GM12878 (cell line): Measurements from ENCODE around the gene GPC6. TPM values are rescaled to one million over a fixed set of nuclear protein-coding genes. Genes with fewer than 3 reads are reported as not detected.

ENCODE experiments used
- ATAC-seq: fragments of 200-7000 bp; cut with Tn5 transposase; 3 replicates; pipeline ENCODE4 v1.9.1; 2020; ENCODE audit warnings: mild to moderate bottlenecking, moderate library complexity
- BruUV-seq: library from RNA; stranded (reverse); fragments of 400-500 nt; replicated peaks from 2 replicates; lab custom pipeline; 2021; lab: Mats Ljungman, UMichigan
- CTCF ChIA-PET: fragments of 300-600 bp; sonication (Branson Sonifier 250); formaldehyde crosslinking; extraction: SDS; loops from one replicate; lab custom pipeline; 2021; ENCODE audit warnings: inconsistent platforms; lab: Yijun Ruan, JAX
- POLR2A ChIA-PET: fragments of 350-600 bp; formaldehyde crosslinking; extraction: SDS; loops from one replicate; lab custom pipeline; 2021; ENCODE audit warnings: inconsistent platforms; lab: Charles Lee
- RAD21 ChIA-PET: fragments of 300-600 bp; sonication (Branson Sonifier 250); formaldehyde crosslinking; loops from one replicate; lab custom pipeline; 2023; ENCODE audit warnings: antibody characterized with exemption; ENCODE audit not compliant: unreplicated experiment; lab: Charles Lee
- SMC1A ChIA-PET: fragments of 300-600 bp; sonication (Branson Sonifier 250); formaldehyde crosslinking; loops from one replicate; lab custom pipeline; 2023; ENCODE audit not compliant: unreplicated experiment, uncharacterized antibody; lab: Charles Lee
- DNase-seq: peaks from one replicate; pipeline ENCODE4 v3.0.0-alpha.2; 2011; ENCODE audit warnings: low read depth, low spot score
- FAIRE-seq: peaks from 3 replicates; lab custom pipeline; 2011; peaks lifted over from hg19 to GRCh38; lab: Jason Lieb, UNC
- H2AFZ ChIP-seq: 2 replicates; pipeline ENCODE4 v1.6.0; 2011; ENCODE audit warnings: low read depth, low read length, control low read depth; ENCODE audit not compliant: control insufficient read depth
- H3K27ac ChIP-seq: 2 replicates; pipeline ENCODE4 v1.5.1; 2011; ENCODE audit warnings: control low read depth; ENCODE audit not compliant: control insufficient read depth, insufficient read depth
- H3K27me3 ChIP-seq, 2 experiments: replicated peaks in 1 of 2; 2 replicates each; pipeline versions ENCODE4 v1.6.0 to v1.6.1; 2011; ENCODE audit warnings: low read length in 1 of 2; ENCODE audit not compliant: control insufficient read depth in 2 of 2, insufficient read depth in 2 of 2
- H3K36me3 ChIP-seq, 2 experiments: 2 replicates each; pipeline ENCODE4 v1.5.1; 2011; ENCODE audit warnings: low read length in 1 of 2; ENCODE audit not compliant: control insufficient read depth in 2 of 2, insufficient read depth in 2 of 2
- H3K4me1 ChIP-seq: 2 replicates; pipeline ENCODE4 v1.6.1; 2011; ENCODE audit warnings: mild to moderate bottlenecking, low read length, moderate library complexity, mixed read lengths; ENCODE audit not compliant: control insufficient read depth, insufficient read depth
- H3K4me2 ChIP-seq: 2 replicates; pipeline ENCODE4 v1.6.0; 2011; ENCODE audit warnings: control low read depth; ENCODE audit not compliant: control insufficient read depth, insufficient read depth
- H3K4me3 ChIP-seq: fragments of 200-600 bp; sonication (generic); 2 replicates; pipeline ENCODE4 v1.5.1; 2016
- H3K79me2 ChIP-seq: 2 replicates; pipeline ENCODE4 v1.6.0; 2011; ENCODE audit warnings: low read length; ENCODE audit not compliant: control insufficient read depth, insufficient read depth
- H3K9ac ChIP-seq: 2 replicates; pipeline ENCODE4 v1.8.0; 2011; ENCODE audit warnings: low read length, control low read depth, mixed read lengths; ENCODE audit not compliant: control insufficient read depth, insufficient read depth
- H3K9me3 ChIP-seq: replicated peaks from 3 replicates; pipeline ENCODE4 v1.5.1; 2011; ENCODE audit warnings: mild to moderate bottlenecking, low read length; ENCODE audit not compliant: control insufficient read depth, insufficient read depth
- H4K20me1 ChIP-seq: 2 replicates; pipeline ENCODE4 v1.6.0; 2011; ENCODE audit not compliant: control insufficient read depth, insufficient read depth
- CHD4 ChIP-seq: fragments of 200-600 bp; sonication (generic); IDR thresholded peaks from 2 replicates; pipeline ENCODE4 v1.6.1; 2016; ENCODE audit warnings: mild to moderate bottlenecking
- FOS ChIP-seq: IDR thresholded peaks from 3 replicates; pipeline ENCODE4 v1.6.1; 2011; ENCODE audit warnings: borderline replicate concordance; ENCODE audit not compliant: insufficient read length; ENCODE audit errors: extremely low read depth
- IRF4 ChIP-seq: IDR thresholded peaks from 2 replicates; pipeline ENCODE4 v1.6.1; 2011; ENCODE audit warnings: low read depth, low read length
- LARP7 ChIP-seq: fragments of 450-650 bp; IDR thresholded peaks from 2 replicates; pipeline ENCODE4 v1.6.1; 2017; ENCODE audit warnings: mild to moderate bottlenecking
- MYB ChIP-seq: fragments of 150-350 bp; IDR thresholded peaks from 2 replicates; pipeline ENCODE4 v1.6.1; 2014; ENCODE audit warnings: mild to moderate bottlenecking, low read depth, low read length, borderline replicate concordance
- RBBP5 ChIP-seq: fragments of 200-600 bp; sonication (generic); conservative IDR thresholded peaks from 2 replicates; pipeline ENCODE4 v1.6.1; 2016
- ZZZ3 ChIP-seq: IDR thresholded peaks from 2 replicates; pipeline ENCODE4 v1.6.1; 2011; ENCODE audit warnings: low read depth; ENCODE audit not compliant: control insufficient read depth, insufficient read length
- WGBS: methylation state at CpG from one replicate; pipeline ENCODE4 v1.1.6; 2016; ENCODE audit warnings: low lambda C conversion rate; ENCODE audit not compliant: insufficient replicate concordance, insufficient coverage; ENCODE audit errors: missing lambda C conversion rate; 5-methylcytosine and 5-hydroxymethylcytosine counted together
- in situ Hi-C: fragments of 300-500 bp; cut with MboI; formaldehyde crosslinking; loops from 9 replicates; pipeline ENCODE4 v1.14.3; 2018; ENCODE audit warnings: mixed read lengths
- intact Hi-C: fragments of 100-400 bp; cut with micrococcal nuclease; formaldehyde crosslinking; loops from one replicate; pipeline ENCODE4 v1.14.2; 2022; ENCODE audit not compliant: unreplicated experiment
- polyA plus RNA-seq, 11 experiments: library from polyadenylated mRNA; depleted of rRNA in 4 of 11; unstranded in 6 of 11; stranded (reverse) in 5 of 11; fragments of >200 nt; fragmentation: Nextera tagmentation in 4 of 11; fragmentation: Illumina TruSeq in 1 of 11; extraction: Ambion mirVana in 4 of 11; extraction: Trizol in 1 of 11; gene quantifications; 1 replicate in 1 of 11; 2 replicates in 10 of 11; pipeline versions ENCODE4 v1.2.1 to v1.2.3, GENCODE V29; 2011 to 2016; ENCODE audit warnings: inconsistent platforms in 2 of 11, missing spikeins in 2 of 11, low read depth in 1 of 11
- total RNA-seq, 4 experiments: library from RNA; depleted of rRNA in 3 of 4; stranded (reverse); fragments of >200 nt in 3 of 4; fragmentation: Illumina TruSeq in 1 of 4; extraction: Trizol in 1 of 4; gene quantifications; 2 replicates each; pipeline versions ENCODE4 v1.2.1 to v1.2.3, GENCODE V29; 2013 to 2021
- TF ChIP-seq, protein P1 (sequence below): fragments of 450-650 bp; IDR thresholded peaks from 2 replicates; pipeline ENCODE4 v1.6.1; 2017; ENCODE audit warnings: mild to moderate bottlenecking, moderate library complexity
- TF ChIP-seq, protein P2 (sequence below): fragments of 450-650 bp; IDR thresholded peaks from 2 replicates; pipeline ENCODE4 v1.6.1; 2017; ENCODE audit warnings: borderline replicate concordance
- TF ChIP-seq, protein P3 (sequence below): fragments of 450-650 bp; IDR thresholded peaks from 2 replicates; pipeline ENCODE4 v1.6.1; 2017; ENCODE audit warnings: antibody characterized with exemption, mild to moderate bottlenecking, moderate library complexity
- TF ChIP-seq, protein P4 (sequence below): fragments of 450-650 bp; IDR thresholded peaks from 2 replicates; pipeline ENCODE4 v1.6.1; 2018; ENCODE audit warnings: mild to moderate bottlenecking, low read depth, moderate library complexity; ENCODE audit not compliant: partially characterized antibody

GPC6 gene
- total and polyA plus RNA-seq, 10 of the 15 experiments (the other 5 are each of a cell fraction or from before 2014, with no cell fraction given), result 0.03 to 0.04 (median 0.03) TPM; not detected in 7

DNA sequence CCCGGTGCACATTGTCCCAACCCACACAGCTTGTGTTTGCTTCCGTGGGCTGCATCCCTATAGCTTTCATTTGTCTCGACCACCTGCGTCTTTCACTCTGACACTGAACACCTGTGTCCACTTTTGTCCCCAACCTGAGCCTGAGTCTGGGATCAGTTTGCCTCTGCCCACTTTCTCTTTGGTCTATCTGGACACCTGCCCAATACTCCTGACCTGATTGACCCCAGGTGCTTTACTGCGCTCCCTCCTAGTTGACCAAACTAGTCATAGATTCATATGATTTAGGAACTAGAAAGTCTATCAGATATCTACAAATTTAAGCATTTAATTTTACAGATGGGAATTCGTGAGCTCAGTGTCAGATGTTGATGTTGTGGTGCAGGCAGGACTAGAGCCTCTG lies 1043.0 kb downstream of the GPC6 start:
- no TSS peak for BruUV-seq
- RAD21 ChIA-PET, result no interaction called here
- TF ChIP-seq RBBP5 (no peak), CHD4 (no peak), LARP7 (no peak), IRF4 (no peak), MYB (no peak), FOS (no peak), ZZZ3 (no peak)
- TF ChIP-seq, protein P1, sequence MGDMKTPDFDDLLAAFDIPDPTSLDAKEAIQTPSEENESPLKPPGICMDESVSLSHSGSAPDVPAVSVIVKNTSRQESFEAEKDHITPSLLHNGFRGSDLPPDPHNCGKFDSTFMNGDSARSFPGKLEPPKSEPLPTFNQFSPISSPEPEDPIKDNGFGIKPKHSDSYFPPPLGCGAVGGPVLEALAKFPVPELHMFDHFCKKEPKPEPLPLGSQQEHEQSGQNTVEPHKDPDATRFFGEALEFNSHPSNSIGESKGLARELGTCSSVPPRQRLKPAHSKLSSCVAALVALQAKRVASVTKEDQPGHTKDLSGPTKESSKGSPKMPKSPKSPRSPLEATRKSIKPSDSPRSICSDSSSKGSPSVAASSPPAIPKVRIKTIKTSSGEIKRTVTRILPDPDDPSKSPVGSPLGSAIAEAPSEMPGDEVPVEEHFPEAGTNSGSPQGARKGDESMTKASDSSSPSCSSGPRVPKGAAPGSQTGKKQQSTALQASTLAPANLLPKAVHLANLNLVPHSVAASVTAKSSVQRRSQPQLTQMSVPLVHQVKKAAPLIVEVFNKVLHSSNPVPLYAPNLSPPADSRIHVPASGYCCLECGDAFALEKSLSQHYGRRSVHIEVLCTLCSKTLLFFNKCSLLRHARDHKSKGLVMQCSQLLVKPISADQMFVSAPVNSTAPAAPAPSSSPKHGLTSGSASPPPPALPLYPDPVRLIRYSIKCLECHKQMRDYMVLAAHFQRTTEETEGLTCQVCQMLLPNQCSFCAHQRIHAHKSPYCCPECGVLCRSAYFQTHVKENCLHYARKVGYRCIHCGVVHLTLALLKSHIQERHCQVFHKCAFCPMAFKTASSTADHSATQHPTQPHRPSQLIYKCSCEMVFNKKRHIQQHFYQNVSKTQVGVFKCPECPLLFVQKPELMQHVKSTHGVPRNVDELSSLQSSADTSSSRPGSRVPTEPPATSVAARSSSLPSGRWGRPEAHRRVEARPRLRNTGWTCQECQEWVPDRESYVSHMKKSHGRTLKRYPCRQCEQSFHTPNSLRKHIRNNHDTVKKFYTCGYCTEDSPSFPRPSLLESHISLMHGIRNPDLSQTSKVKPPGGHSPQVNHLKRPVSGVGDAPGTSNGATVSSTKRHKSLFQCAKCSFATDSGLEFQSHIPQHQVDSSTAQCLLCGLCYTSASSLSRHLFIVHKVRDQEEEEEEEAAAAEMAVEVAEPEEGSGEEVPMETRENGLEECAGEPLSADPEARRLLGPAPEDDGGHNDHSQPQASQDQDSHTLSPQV, result no peak
- TF ChIP-seq, protein P2, sequence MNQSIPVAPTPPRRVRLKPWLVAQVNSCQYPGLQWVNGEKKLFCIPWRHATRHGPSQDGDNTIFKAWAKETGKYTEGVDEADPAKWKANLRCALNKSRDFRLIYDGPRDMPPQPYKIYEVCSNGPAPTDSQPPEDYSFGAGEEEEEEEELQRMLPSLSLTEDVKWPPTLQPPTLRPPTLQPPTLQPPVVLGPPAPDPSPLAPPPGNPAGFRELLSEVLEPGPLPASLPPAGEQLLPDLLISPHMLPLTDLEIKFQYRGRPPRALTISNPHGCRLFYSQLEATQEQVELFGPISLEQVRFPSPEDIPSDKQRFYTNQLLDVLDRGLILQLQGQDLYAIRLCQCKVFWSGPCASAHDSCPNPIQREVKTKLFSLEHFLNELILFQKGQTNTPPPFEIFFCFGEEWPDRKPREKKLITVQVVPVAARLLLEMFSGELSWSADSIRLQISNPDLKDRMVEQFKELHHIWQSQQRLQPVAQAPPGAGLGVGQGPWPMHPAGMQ, result no peak
- TF ChIP-seq, protein P3, sequence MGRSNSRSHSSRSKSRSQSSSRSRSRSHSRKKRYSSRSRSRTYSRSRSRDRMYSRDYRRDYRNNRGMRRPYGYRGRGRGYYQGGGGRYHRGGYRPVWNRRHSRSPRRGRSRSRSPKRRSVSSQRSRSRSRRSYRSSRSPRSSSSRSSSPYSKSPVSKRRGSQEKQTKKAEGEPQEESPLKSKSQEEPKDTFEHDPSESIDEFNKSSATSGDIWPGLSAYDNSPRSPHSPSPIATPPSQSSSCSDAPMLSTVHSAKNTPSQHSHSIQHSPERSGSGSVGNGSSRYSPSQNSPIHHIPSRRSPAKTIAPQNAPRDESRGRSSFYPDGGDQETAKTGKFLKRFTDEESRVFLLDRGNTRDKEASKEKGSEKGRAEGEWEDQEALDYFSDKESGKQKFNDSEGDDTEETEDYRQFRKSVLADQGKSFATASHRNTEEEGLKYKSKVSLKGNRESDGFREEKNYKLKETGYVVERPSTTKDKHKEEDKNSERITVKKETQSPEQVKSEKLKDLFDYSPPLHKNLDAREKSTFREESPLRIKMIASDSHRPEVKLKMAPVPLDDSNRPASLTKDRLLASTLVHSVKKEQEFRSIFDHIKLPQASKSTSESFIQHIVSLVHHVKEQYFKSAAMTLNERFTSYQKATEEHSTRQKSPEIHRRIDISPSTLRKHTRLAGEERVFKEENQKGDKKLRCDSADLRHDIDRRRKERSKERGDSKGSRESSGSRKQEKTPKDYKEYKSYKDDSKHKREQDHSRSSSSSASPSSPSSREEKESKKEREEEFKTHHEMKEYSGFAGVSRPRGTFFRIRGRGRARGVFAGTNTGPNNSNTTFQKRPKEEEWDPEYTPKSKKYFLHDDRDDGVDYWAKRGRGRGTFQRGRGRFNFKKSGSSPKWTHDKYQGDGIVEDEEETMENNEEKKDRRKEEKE, result no peak
- TF ChIP-seq, protein P4, sequence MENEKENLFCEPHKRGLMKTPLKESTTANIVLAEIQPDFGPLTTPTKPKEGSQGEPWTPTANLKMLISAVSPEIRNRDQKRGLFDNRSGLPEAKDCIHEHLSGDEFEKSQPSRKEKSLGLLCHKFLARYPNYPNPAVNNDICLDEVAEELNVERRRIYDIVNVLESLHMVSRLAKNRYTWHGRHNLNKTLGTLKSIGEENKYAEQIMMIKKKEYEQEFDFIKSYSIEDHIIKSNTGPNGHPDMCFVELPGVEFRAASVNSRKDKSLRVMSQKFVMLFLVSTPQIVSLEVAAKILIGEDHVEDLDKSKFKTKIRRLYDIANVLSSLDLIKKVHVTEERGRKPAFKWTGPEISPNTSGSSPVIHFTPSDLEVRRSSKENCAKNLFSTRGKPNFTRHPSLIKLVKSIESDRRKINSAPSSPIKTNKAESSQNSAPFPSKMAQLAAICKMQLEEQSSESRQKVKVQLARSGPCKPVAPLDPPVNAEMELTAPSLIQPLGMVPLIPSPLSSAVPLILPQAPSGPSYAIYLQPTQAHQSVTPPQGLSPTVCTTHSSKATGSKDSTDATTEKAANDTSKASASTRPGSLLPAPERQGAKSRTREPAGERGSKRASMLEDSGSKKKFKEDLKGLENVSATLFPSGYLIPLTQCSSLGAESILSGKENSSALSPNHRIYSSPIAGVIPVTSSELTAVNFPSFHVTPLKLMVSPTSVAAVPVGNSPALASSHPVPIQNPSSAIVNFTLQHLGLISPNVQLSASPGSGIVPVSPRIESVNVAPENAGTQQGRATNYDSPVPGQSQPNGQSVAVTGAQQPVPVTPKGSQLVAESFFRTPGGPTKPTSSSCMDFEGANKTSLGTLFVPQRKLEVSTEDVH, result no peak

More for the DNA sequence above, 1043.0 kb downstream of the GPC6 start:
- DNase-seq (no peak), FAIRE-seq (no peak), ATAC-seq (no peak)
- no peaks in the 10 kb centered on the region for H3K27me3 ChIP-seq
- H3K9ac ChIP-seq, result no peak overlapping the region
- H3K79me2 ChIP-seq, result no peaks in the 10 kb centered on the region
- H4K20me1 ChIP-seq, result no peaks in the 10 kb centered on the region
- H3K4me2 ChIP-seq, result no peak overlapping the region
- H3K36me3 ChIP-seq, result no peaks in the 10 kb centered on the region
- 28% methylated on average over 6 of the region's 6 CpGs for WGBS
- no peaks in the 10 kb centered on the region for H3K4me1 ChIP-seq
- no peak overlapping the region for H2AFZ ChIP-seq
- ChIA-PET CTCF (no interaction called here), POLR2A (no interaction called here), SMC1A (interaction anchor here (1.5 kb wide), 1 partner anchor 92 kb away, joined by 4 read pairs; no protein-coding TSS in a partner anchor)
- H3K27ac ChIP-seq, result no peak overlapping the region
- in situ Hi-C loops (no loop called here), intact Hi-C loops (no loop called here)
- no peaks in the 10 kb centered on the region for H3K9me3 ChIP-seq
- no peak overlapping the region for H3K4me3 ChIP-seq
